Spleen (tissue), 7 donors: ENCODE results near the gene DNASE1L2.

ENCODE experiments used
- CTCF ChIP-seq, 11 experiments: fragments of 200-600 bp in 7 of 11; fragments of 450-650 bp in 4 of 11; sonication (generic) in 4 of 11; IDR thresholded peaks in 8 of 11; conservative IDR thresholded peaks in 3 of 11; 1 replicate in 7 of 11; 2 replicates in 4 of 11; pipeline versions ENCODE4 v1.4.0 to v1.8.0; 2016 to 2021; ENCODE audit warnings: antibody characterized with exemption in 11 of 11, inconsistent platforms in 4 of 11, mild to moderate bottlenecking in 1 of 11
- POLR2A ChIP-seq, 3 donors: fragments of 450-650 bp; IDR thresholded peaks; one replicate each; pipeline ENCODE4 v1.5.1; 2017; ENCODE audit warnings: antibody characterized with exemption in 3 of 3, mild to moderate bottlenecking in 1 of 3
- POLR2AphosphoS5 ChIP-seq, 3 donors: sonication (generic); formaldehyde crosslinking; IDR thresholded peaks; one replicate each; pipeline ENCODE4 v1.5.1; 2017; ENCODE audit warnings: antibody characterized with exemption in 3 of 3
- donor health status: DM: no; HTN: no; CAD: no; lungs with moderate emphysema.
- donor health status: DM: no; HTN: no; CAD: no.
- donor health status: DM: no; HTN: no; CAD: no.

DNA sequence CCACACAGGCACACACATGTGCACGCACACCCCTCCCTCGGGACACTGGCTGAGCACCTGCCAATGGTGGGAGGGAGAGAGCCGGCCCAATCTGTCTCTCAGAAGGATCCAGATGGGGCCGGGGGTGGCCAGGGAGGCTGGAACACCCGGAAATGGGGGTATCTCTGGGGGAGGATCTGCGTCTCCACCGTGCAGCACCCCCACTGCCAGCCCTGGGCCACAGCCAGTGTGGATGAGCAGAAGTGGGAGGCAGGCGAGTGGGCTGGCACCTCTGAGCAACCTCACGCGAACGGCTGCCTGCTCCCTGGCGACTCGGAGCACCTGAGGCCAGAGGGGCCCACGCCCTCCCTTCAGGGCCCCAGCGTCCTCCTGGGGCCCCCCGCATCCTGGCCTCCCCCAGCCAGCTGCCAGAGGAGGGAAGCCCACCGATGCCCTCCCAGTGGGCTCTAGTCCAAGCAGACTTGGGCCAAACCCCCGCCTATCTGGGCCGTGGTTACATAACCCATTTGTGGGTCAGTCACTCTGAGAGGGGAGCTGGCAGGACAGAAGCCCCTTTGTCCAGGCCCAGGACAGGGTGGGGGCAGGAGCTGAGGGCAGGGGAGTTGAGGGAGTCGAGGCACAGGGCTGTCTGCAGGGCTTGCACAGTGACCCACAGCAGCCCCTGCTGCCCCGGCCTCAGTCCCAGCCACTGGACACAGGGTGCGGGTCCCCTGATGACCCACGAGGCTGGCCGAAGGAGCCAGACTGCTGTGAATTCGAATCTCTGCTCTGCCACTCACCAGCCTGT lies 45.4 kb upstream of the DNASE1L2 start:
- TF ChIP-seq CTCF (IDR thresholded peaks at IDR 0.05 in 8 of 11, conservative IDR thresholded peaks at IDR 0.05 in 3 of 11) (no peak), POLR2AphosphoS5 (IDR thresholded peaks at IDR 0.05) (no peak), POLR2A (IDR thresholded peaks at IDR 0.05) (no peak)
